ENCODE results near the gene PDE11A.

The PDE11A gene

GRCh38 chr2:177709986-177710401, 362.6 kb downstream of the PDE11A start:
- ATAC-seq: no peak
- no peak for TF ChIP-seq ISL1 (CRISPR knock-in tag; IDR thresholded peaks at IDR 0.05)
- no peak for TF ChIP-seq ZFP30 (CRISPR knock-in tag; IDR thresholded peaks at IDR 0.05)
- TF ChIP-seq CSDC2 (CRISPR knock-in tag; IDR thresholded peaks at IDR 0.05): no peak
- TF ChIP-seq ZC3H10 (CRISPR knock-in tag; IDR thresholded peaks at IDR 0.05): no peak
- no peak for TF ChIP-seq ZNF70 (CRISPR knock-in tag; IDR thresholded peaks at IDR 0.05)
- no peak for TF ChIP-seq TOX (CRISPR knock-in tag; IDR thresholded peaks at IDR 0.05; ENCODE audit: borderline replicate concordance)
- TF ChIP-seq GLIS3 (CRISPR knock-in tag; IDR thresholded peaks at IDR 0.05): no peak
- TF ChIP-seq BACH2 (CRISPR knock-in tag; IDR thresholded peaks at IDR 0.05; ENCODE audit: borderline replicate concordance): no peak
- no peak for TF ChIP-seq ZFP3 (CRISPR knock-in tag; IDR thresholded peaks at IDR 0.05)
- no peak for TF ChIP-seq OSR1 (CRISPR knock-in tag; IDR thresholded peaks at IDR 0.05)

GRCh38 chr2:177708660-177709444, 363.7 kb downstream of the PDE11A start:
- no peak for TF ChIP-seq CSDC2 (CRISPR knock-in tag; IDR thresholded peaks at IDR 0.05)
- no peak for TF ChIP-seq TCF4 (CRISPR knock-in tag; IDR thresholded peaks at IDR 0.05; ENCODE audit: borderline replicate concordance)
- no peak for TF ChIP-seq CSRNP3 (CRISPR knock-in tag; IDR thresholded peaks at IDR 0.05)
- TF ChIP-seq, protein P1, sequence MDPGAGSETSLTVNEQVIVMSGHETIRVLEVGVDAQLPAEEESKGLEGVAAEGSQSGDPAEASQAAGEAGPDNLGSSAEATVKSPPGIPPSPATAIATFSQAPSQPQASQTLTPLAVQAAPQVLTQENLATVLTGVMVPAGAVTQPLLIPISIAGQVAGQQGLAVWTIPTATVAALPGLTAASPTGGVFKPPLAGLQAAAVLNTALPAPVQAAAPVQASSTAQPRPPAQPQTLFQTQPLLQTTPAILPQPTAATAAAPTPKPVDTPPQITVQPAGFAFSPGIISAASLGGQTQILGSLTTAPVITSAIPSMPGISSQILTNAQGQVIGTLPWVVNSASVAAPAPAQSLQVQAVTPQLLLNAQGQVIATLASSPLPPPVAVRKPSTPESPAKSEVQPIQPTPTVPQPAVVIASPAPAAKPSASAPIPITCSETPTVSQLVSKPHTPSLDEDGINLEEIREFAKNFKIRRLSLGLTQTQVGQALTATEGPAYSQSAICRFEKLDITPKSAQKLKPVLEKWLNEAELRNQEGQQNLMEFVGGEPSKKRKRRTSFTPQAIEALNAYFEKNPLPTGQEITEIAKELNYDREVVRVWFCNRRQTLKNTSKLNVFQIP (CRISPR knock-in tag; IDR thresholded peaks at IDR 0.05; ENCODE audit: borderline replicate concordance, low read depth): no peak
- TF ChIP-seq ZC3H10 (CRISPR knock-in tag; IDR thresholded peaks at IDR 0.05): no peak
- TF ChIP-seq BACH2 (CRISPR knock-in tag; IDR thresholded peaks at IDR 0.05; ENCODE audit: borderline replicate concordance): no peak
- no peak for TF ChIP-seq ZNF565 (CRISPR knock-in tag; conservative IDR thresholded peaks at IDR 0.05; ENCODE audit: low read depth)
- TF ChIP-seq, protein P2, sequence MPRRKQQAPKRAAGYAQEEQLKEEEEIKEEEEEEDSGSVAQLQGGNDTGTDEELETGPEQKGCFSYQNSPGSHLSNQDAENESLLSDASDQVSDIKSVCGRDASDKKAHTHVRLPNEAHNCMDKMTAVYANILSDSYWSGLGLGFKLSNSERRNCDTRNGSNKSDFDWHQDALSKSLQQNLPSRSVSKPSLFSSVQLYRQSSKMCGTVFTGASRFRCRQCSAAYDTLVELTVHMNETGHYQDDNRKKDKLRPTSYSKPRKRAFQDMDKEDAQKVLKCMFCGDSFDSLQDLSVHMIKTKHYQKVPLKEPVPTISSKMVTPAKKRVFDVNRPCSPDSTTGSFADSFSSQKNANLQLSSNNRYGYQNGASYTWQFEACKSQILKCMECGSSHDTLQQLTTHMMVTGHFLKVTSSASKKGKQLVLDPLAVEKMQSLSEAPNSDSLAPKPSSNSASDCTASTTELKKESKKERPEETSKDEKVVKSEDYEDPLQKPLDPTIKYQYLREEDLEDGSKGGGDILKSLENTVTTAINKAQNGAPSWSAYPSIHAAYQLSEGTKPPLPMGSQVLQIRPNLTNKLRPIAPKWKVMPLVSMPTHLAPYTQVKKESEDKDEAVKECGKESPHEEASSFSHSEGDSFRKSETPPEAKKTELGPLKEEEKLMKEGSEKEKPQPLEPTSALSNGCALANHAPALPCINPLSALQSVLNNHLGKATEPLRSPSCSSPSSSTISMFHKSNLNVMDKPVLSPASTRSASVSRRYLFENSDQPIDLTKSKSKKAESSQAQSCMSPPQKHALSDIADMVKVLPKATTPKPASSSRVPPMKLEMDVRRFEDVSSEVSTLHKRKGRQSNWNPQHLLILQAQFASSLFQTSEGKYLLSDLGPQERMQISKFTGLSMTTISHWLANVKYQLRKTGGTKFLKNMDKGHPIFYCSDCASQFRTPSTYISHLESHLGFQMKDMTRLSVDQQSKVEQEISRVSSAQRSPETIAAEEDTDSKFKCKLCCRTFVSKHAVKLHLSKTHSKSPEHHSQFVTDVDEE (CRISPR knock-in tag; IDR thresholded peaks at IDR 0.05): no peak
- no peak for TF ChIP-seq ZNF70 (CRISPR knock-in tag; IDR thresholded peaks at IDR 0.05)
- TF ChIP-seq ZFP30 (CRISPR knock-in tag; IDR thresholded peaks at IDR 0.05): no peak
- TF ChIP-seq OSR1 (CRISPR knock-in tag; IDR thresholded peaks at IDR 0.05): no peak
- no peak for TF ChIP-seq ESRRG (CRISPR knock-in tag; IDR thresholded peaks at IDR 0.05)
- TF ChIP-seq PPARA (CRISPR knock-in tag; IDR thresholded peaks at IDR 0.05; ENCODE audit: borderline replicate concordance): no peak
- no peak for TF ChIP-seq PATZ1 (CRISPR knock-in tag; IDR thresholded peaks at IDR 0.05; ENCODE audit: borderline replicate concordance)
- TF ChIP-seq, protein P3, sequence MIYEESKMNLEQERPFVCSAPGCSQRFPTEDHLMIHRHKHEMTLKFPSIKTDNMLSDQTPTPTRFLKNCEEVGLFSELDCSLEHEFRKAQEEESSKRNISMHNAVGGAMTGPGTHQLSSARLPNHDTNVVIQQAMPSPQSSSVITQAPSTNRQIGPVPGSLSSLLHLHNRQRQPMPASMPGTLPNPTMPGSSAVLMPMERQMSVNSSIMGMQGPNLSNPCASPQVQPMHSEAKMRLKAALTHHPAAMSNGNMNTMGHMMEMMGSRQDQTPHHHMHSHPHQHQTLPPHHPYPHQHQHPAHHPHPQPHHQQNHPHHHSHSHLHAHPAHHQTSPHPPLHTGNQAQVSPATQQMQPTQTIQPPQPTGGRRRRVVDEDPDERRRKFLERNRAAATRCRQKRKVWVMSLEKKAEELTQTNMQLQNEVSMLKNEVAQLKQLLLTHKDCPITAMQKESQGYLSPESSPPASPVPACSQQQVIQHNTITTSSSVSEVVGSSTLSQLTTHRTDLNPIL (CRISPR knock-in tag; IDR thresholded peaks at IDR 0.05; ENCODE audit: low read depth): no peak
- ATAC-seq: no peak

- ATAC-seq: no peak
- TF ChIP-seq ZNF8 (CRISPR knock-in tag; IDR thresholded peaks at IDR 0.05): no peak
- no peak for TF ChIP-seq ISL1 (CRISPR knock-in tag; IDR thresholded peaks at IDR 0.05)
- no peak for TF ChIP-seq ZC3H10 (CRISPR knock-in tag; IDR thresholded peaks at IDR 0.05)
- no peak for TF ChIP-seq GLIS3 (CRISPR knock-in tag; IDR thresholded peaks at IDR 0.05)
- no peak for TF ChIP-seq CSRNP3 (CRISPR knock-in tag; IDR thresholded peaks at IDR 0.05)
- no peak for TF ChIP-seq SNAI2 (CRISPR knock-in tag; IDR thresholded peaks at IDR 0.05)
- no peak for TF ChIP-seq ZFP3 (CRISPR knock-in tag; IDR thresholded peaks at IDR 0.05)
- TF ChIP-seq BACH2 (CRISPR knock-in tag; IDR thresholded peaks at IDR 0.05; ENCODE audit: borderline replicate concordance): no peak
- no peak for TF ChIP-seq ESRRG (CRISPR knock-in tag; IDR thresholded peaks at IDR 0.05)
- TF ChIP-seq ZNF70 (CRISPR knock-in tag; IDR thresholded peaks at IDR 0.05): no peak
- TF ChIP-seq RARB (CRISPR knock-in tag; IDR thresholded peaks at IDR 0.05): no peak
- TF ChIP-seq TCF4 (CRISPR knock-in tag; IDR thresholded peaks at IDR 0.05; ENCODE audit: borderline replicate concordance): no peak
- TF ChIP-seq OSR1 (CRISPR knock-in tag; IDR thresholded peaks at IDR 0.05): no peak
- no peak for TF ChIP-seq TOX (CRISPR knock-in tag; IDR thresholded peaks at IDR 0.05; ENCODE audit: borderline replicate concordance)
- TF ChIP-seq PPARA (CRISPR knock-in tag; IDR thresholded peaks at IDR 0.05; ENCODE audit: borderline replicate concordance): no peak
- no peak for TF ChIP-seq PATZ1 (CRISPR knock-in tag; IDR thresholded peaks at IDR 0.05; ENCODE audit: borderline replicate concordance)
- TF ChIP-seq CSDC2 (CRISPR knock-in tag; IDR thresholded peaks at IDR 0.05): no peak
Observed at GRCh38 chr2:177708106-177708505, 364.5 kb downstream of the PDE11A start.
